A172 (cell line): ENCODE data around the gene ADGRV1. TPM values are rescaled to one million over a fixed set of nuclear protein-coding genes. Genes with fewer than 3 reads are reported as not detected.
"Not testable (repeated sequence)": the region's sequence is repeated elsewhere in the genome, so short reads cannot be mapped to it uniquely, and the experiment has no call there.

Experiments used
- DNase-seq: peaks from one replicate; pipeline ENCODE4 v3.0.0-alpha.2; 2015; ENCODE audit warnings: low spot score
- total RNA-seq: library from RNA; depleted of rRNA; stranded (reverse); fragments of >200 nt; shearing (Covaris generic); gene quantifications from 2 replicates; pipeline ENCODE4 v1.2.3, GENCODE V29; 2014

The ADGRV1 gene
- total RNA-seq, 1 experiment from 2014 or later: not detected

DNA sequence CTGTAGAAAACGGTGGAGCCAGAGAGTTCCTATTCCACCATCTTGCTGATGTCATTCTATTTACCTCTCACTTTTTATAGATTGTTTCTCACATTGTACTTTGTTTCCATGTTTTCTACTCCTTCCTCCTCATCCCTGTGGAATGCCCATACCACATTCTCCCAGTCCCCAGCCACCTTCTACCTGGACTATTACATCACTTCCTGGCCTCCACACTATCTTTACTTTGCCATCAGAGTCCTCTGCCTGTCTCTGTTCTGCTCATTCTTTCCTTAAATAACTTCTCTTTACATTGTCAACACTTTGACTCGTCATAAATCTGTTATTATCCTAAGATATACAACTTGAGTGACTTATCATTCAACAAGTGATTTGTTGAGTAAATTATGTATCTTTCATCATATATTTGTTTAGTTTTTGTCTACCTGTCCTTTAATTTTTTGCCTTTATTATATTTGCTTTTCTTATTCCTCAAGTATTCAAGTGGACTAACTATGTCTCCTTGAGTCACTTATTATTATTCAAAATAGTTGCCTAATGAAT is 182.5 kb downstream of the ADGRV1 start:
- no peak for DNase-seq

DNA sequence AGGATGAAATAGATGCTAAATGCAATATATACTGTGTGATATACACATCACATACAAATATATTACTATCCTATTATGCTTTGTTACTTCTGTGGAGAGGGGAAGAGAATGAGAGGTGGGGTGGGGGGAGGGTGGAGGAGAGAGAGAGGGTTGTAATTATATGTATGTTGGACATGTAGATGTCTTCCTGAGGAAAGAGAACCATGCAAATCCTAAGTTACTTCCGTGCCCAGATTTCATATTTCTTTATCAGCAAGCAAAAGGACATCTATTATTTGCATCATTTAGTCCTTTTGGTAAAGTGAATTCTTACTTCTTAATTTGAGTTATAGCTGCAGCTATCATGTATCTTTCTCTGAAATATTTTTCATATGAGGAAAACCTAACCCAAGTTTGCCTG is 187.5 kb downstream of the ADGRV1 start:
- DNase-seq: no peak

DNA sequence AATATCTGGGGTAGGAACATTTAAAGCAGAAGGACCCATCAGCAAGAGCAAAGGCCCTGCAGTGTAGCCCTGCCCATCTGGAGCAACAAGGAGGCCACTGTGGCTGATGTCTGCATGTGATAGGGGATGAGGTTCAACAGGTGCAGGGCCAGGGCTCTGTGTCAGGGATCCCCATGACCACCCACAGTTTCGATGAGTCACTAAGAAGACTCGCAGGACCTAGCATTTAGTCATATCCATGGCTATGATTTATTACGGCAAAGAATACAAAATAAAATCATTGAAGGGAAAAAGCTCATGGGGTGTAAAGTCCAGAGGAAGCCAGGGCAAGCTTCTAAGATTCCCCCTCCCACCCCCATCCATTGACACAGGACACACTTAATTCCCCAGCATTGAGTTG is 188.6 kb downstream of the ADGRV1 start:
- DNase-seq: peak; percentile 89

DNA sequence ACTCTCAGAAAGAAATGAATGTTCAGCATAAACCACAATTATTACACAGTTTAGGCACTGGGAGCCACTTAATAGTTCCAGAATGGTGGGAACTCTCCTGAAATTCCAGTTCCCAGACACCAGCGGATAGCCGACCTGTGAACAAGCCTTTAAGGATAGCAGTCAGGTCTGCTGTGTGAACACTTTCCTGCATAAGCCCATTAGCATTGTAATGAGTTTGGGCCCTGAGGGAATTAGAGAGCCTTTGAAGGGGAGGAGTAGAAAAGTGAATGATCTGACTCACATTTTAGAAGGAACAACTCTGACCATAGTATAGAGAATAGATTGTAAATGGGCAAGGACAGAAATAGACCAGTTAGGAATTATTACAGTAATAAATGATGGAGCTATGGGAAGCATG is 189.1 kb downstream of the ADGRV1 start:
- peak; percentile 19 for DNase-seq

DNA sequence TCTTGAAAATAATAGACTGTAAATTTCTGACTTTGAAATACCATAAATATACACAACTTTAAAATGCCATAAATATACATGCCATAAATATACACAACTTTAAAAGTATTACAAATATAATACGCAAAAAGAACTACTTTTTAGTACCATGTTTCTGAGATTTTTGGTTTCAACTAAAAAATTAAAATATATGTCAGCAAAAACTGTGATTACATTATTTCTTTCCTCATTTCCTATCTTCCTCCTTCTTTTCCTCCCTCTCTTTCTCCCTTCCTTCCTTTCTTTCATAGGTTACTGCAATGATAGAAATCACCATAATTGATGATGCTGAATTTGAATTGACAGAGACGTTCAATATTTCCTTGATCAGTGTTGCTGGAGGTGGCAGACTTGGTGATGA is 200.5 kb downstream of the ADGRV1 start:
- no peak for DNase-seq

DNA sequence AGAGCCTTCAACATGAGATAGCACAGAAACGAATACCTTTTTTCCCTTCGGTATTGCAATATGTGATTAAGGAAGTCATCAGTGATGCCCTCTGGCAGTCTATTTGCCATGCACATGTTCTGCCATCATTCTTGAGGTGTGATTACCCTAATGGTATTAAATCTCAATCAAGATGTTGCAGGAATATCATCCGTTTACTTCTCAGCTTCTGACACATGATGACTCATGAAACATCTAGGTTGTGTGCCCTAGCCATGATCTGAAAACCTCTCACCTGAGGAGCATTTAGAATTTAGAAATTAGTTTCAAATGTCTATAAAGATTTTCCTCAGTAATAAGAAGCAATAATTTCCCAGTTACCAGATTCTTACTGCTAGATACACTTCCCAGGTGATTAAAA is 209.1 kb downstream of the ADGRV1 start:
- DNase-seq: no peak

DNA sequence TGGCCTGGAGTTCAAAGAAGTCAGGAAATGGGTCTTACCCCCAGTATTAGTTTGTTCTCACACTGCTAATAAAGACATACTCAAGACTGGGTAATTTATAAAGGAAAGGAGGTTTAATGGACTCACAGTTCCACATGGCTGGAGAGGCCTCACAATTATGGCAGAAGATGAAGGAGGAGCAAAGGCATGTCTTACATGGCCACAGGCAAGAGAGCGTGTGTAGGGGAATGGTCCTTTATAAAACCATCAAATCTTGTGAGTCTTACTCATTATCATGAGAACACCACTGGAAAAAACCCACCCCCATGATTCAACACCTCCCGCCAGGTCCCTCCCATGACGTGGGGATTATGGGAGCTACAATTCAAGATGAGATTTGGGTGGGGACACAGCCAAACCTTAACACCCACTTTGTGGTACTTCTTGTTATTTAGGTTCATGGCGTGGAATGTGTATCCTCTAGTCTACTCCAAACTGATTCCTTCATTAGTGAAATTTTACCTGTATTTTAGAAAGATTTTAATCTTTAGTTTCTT is 211.5 kb downstream of the ADGRV1 start:
- not testable (repeated sequence) for DNase-seq

DNA sequence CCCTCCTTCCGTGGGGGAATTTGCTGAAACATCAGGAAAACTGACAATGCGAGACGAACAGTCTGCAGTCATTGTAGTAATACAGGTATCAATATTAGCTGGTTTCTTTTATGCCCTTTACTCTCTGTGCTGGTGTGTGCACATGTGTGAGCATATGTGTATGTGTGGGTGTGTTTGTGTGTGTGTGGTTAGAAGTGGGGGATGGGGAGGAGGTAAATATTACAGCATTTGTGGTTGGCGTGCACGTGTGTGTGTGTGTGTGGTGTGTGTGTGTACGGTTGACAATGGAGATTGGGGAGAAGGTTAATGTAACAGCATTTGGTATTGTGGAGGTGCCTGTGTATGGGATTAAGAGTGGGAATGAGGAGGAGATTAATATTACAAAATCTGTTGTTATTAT is 219.4 kb downstream of the ADGRV1 start:
- DNase-seq: no peak

DNA sequence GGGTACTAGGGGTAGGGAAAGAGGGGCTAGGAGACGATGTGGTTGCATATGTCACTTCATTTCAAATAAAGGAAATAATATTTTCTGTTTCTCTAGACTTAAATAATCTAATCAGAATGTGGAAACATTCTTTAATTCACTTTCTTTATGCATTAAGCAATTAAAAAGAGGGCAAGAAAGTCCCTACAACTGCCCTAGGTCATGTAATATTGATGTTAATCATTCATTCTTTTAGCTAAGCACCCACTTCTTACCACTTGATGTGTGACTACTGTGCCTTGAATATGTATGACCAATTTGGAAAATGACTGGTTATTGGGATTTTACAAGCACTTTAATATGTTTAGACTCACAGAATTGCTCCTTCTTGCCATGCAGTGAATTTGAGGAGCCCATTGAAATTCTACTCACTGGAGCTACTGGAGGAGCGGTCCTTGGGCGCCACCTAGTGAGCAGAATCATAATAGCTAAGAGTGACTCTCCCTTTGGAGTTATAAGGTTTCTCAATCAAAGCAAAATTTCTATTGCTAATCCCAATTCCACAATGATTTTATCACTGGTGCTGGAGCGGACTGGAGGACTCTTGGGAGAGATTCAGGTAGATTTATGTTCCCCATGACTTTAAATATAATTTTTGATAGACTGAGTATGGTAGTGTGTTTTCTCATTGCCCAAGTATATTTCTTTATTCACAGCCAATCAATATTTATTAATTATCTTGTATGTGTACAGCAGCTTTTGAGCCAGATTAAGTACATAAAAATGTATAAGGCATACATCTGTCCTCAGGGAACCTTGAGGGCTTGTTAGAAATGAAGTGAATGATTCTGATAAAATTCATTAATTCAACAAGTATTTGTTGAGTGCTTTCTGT is 225.1 kb downstream of the ADGRV1 start:
- DNase-seq: peak; percentile 67

DNA sequence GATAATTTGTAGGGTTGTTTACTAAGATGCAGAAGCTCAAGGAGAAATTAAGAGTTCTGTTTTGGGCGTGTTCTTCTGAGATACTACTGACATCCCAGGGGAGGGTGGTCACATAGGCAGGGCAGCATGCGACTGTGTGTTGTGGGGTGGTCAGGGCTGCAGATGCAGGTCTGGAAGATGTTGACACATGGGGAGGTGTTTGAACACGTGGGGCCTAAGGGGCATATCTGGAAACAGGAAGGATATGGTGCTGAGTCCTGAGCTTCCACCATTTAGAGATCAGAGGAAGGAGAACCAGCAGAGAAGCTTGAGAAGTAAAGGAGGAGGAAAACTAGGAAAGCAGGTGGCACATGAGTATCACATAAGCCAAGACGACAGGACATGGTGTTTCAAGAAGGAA is 228.2 kb downstream of the ADGRV1 start:
- DNase-seq: no peak

DNA sequence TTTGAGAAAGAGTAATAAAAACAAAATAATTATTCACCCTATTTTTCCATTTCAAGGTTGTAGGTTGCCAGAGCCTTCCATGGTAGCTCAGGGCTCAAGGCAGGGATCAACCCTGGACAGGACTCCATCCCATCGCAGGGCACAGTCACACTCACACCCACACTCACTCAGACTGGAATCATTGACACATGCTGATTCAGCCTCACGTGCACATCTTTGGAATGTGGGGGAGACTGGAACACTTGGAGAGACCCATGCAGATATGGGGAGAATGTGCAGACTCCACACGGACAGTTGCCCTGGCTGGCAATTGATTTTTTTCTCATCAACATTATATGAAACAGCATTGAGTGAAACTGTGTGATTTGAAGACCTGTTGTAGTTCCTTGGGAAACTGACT is 234.1 kb downstream of the ADGRV1 start:
- peak; percentile 18 for DNase-seq

DNA sequence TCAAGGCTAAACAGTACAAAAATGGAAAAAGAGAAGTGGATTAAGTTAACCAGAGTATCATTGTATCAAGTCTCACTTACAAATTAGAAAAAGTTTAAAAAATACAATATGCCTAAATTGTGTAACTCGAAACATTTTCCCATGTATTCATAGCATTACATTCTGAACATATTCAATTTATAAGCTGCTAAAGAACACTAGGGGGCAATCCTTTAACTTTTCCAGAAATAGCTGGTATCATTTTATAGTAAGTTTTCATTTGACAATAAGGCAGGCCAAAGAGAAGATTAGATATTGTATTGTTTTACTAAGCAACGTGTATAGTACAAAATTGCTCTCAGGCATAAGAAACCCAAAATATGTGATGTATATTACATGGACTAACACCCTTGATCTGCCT is 234.6 kb downstream of the ADGRV1 start:
- DNase-seq: no peak

DNA sequence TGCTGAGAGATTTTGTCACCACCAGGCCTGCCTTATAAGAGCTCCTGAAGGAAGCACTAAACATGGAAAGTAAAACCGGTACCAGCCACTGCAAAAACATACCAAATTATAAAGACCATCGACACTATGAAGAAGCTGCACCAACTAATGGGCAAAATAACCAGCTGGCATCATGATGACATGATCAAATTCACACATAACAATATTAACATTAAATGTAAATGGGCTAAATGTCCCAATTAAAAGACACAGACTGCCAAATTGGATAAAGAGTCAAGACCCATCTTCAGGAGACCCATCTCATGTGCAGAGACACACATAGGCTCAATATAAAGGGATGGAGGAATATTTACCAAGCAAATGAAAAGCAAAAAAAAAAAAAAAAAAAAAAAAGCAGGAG is 238.3 kb downstream of the ADGRV1 start:
- not testable (repeated sequence) for DNase-seq

DNA sequence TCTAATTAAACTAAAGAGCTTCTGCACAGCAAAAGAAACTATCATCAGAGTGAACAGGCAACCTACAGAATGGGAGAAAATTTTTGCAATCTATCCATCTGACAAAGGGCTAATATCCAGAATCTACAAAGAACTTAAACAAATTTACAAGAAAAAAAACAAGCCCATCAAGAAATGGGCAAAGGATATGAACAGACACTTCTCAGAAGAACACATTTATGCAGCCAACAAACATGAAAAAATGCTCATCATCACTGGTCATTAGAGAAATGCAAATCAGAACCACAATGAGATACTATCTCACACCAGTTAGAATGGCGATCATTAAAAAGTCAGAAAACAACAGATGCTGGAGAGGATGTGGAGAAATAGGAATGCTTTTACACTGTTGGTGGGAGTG is 241.5 kb downstream of the ADGRV1 start:
- DNase-seq: not testable (repeated sequence)

DNA sequence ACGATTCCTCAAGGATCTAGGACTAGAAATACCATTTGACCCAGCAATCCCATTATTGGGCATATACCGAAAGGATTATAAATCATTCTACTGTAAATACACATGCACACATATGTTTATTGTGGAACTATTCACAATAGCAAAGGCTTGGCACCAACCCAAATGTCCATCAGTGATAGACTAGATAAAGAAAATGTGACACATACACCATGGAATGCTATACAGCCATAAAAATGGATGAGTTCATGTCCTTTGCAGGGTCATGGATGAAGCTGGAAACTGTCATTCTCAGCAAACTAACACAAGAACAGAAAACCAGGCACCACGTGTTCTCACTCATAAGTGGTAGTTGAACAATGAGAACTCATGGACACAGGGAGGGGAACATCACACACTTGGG is 241.9 kb downstream of the ADGRV1 start:
- not testable (repeated sequence) for DNase-seq

DNA sequence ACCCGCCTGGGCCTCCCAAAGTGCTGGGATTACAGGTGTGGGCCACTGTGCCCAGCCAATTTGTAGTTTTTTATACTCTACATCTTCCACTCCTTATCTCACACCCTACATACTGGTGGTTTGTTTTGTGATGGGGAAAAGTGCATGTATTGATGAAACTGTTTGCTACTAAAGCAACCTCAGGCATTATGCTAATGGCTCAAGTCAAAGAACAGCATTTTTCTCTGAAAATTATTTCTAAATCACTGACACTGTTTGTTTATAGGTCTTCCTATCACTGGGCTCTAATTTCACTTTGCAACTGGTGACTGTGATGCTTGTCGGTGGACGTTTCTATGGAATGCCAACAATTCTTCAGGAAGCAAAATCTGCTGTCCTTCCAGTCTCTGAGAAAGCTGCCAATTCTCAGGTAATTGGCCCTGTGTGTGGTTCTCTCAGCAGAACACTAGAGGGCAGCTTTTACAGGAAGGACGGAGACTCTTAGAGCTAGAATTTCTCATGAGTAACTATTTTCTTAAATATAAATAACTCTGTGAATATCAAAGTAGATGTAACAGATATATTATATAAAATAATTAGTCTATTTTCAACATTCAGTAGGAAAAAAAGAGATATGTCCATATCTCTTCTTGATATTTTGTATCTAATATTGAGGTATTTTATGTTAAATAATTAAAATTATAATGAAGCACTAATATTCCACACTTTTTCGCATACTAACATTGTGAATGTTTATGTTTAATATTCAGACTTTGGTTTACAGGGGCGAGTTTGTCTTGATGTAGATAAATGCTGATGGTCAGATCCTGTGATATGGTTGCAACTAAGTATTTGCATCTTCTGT is 244.1 kb downstream of the ADGRV1 start:
- peak; percentile 51 for DNase-seq

DNA sequence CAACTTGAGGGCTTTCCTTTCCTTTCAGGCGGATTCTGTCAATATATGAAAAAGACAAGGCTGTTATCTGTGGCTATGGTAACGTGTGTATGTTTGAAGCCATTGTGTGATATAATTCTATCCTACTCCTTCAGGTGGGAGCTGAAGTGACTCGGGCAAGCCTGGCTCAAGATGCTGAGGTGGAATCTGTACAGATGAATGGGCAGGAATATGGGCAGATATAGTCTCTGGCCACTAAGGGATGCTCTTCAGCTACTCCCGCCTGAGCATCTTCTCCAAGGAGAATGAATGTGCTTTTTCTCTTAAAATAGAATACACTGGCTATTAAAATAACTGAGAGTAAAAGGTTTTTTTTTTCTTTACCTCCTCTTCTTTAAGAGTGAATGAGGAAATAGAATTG is 244.8 kb downstream of the ADGRV1 start:
- no peak for DNase-seq

DNA sequence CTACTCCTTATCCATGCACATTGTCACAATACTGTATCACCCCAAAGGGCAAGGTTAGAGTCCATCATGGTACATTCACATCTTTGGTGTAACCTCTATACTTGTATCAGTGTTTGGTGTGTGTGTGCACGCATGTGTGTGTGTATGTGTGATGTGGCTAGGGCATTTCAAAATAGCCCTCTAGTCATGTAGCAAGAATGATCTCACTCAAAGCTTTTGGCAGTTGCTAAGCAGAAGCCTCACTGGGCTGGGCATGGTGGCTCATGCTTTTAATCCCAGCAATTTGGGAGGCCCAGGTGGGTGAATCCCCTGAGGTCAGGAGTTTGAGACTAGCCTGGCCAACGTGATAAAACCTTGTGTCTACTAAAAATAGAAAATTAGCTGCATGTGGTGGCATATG is 245.3 kb downstream of the ADGRV1 start:
- no peak for DNase-seq

DNA sequence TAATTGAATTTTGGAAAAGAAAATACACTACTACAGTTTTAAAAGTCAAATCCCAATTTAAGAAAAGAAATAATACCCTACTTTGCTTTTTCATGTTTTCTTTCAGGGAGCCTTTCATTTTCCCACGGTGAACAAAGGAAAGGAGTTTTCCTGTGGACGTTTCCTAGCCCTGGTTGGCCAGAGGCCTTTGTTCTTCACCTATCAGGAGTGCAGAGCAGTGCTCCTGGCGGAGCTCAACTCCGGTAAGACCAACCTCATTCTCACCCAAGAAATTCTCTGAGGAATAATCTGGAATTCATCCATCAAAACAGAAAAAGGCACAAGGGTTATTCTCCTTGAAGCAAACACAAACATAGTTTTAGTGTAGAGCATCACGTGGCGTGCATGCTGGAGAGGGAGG is 248.9 kb downstream of the ADGRV1 start:
- no peak for DNase-seq

DNA sequence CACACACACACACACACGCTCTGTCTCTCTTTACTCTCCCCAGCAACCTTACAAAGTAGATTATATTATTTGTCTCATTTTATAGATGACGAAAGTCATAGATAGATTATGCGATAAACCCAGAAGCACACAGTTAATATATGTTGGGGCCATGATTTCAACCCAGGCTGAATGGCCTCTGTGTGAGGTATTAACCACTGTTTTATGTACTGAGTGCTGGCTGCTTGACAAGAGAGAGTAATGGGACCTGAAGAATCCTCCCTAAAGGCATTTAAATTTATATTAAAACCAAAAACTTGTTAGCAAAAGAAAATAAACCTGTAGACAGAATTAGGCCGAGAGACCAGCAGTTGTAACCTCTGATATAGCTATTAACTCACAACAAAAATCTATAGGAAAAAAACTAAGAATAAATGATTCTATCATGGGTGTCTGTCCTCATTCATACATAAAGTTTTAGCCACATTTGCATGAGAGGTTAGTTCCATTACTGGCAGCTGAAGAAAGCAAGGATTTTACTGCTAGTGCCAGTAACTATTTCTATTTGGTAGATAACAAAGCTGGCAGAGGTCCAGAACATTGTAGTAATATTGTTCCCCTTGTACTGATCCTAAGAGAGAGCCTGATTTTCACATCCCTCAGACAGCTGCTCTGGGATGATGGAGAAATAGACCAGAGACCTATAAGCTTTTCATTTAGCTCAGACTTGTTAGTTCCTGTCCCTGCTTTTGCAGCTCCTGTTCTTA is 250.9 kb downstream of the ADGRV1 start:
- no peak for DNase-seq

DNA sequence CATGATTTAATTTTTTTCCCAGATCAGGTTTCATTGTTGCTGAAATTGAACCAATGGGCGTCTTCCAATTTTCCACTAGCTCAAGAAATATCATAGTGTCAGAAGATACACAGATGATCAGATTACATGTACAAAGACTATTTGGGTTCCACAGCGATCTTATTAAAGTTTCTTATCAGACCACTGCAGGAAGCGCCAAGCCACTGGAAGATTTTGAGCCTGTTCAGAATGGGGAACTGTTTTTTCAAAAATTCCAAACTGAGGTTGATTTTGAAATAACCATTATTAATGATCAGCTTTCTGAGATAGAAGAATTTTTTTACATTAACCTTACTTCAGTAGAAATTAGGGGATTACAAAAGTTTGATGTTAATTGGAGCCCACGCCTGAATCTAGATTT is 251.6 kb downstream of the ADGRV1 start:
- DNase-seq: no peak

DNA sequence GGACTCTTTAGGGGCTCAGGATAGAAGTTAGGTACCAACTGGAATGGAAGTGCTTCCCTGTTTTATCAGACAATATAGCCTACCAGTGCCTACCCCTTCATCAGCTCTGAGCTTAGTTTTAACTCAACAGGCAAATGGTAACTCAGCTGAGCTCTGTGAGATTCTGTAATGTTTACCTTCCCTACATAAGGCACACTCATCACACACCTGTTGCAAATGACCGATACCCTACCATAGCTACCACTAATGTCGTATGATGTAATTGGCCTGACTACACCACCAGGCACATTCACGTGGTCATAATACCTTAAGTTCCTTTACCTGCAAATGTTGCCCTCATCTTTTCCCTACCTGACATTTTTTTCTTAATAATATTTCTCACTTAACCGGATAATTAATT is 254.8 kb downstream of the ADGRV1 start:
- no peak for DNase-seq
